PC-9 (cell line): ENCODE measurements around the gene RPTOR. TPM values are rescaled to one million over a fixed set of nuclear protein-coding genes. Genes with fewer than 3 reads are reported as not detected.
"Not testable (repeated sequence)": the region's sequence is repeated elsewhere in the genome, so short reads cannot be mapped to it uniquely, and the experiment has no call there.

Experiments used
- BruUV-seq: library from RNA; stranded (reverse); fragments of 400-500 nt; replicated peaks from 2 replicates; lab custom pipeline; 2021; lab: Mats Ljungman, UMichigan
- CTCF ChIA-PET: fragments of 300-600 bp; sonication (Branson Sonifier 250); formaldehyde crosslinking; loops from one replicate; lab custom pipeline; 2022; ENCODE audit warnings: antibody characterized with exemption; lab: Charles Lee
- POLR2A ChIA-PET: fragments of 300-600 bp; sonication (Branson Sonifier 250); formaldehyde crosslinking; loops from one replicate; lab custom pipeline; 2022; ENCODE audit warnings: antibody characterized with exemption; ENCODE audit not compliant: unreplicated experiment; lab: Charles Lee
- DNase-seq, 2 experiments: peaks; one replicate each; pipeline versions ENCODE4 v3.0.0 to v3.0.0-alpha.2; 2015 to 2022; ENCODE audit warnings: mixed read lengths in 1 of 2
- H2AFZ ChIP-seq: fragments of 200-600 bp; sonication (generic); 2 replicates; pipeline ENCODE4 v1.8.1; 2017; ENCODE audit warnings: antibody characterized with exemption
- H3F3A ChIP-seq: fragments of 200-600 bp; sonication (generic); 2 replicates; pipeline ENCODE4 v1.8.1; 2017; ENCODE audit warnings: antibody characterized with exemption, mild to moderate bottlenecking, low read depth; ENCODE audit not compliant: insufficient read depth
- H3K27ac ChIP-seq: fragments of 200-600 bp; sonication (generic); 2 replicates; pipeline ENCODE4 v1.6.1; 2016; ENCODE audit warnings: mixed run types
- H3K27me3 ChIP-seq: fragments of 200-600 bp; sonication (generic); 2 replicates; pipeline ENCODE4 v1.6.1; 2016; ENCODE audit warnings: low read depth, mixed run types; ENCODE audit not compliant: insufficient read depth
- H3K36me3 ChIP-seq: fragments of 200-600 bp; sonication (generic); 2 replicates; pipeline ENCODE4 v1.6.1; 2016; ENCODE audit warnings: low read depth, mixed run types
- H3K4me1 ChIP-seq: fragments of 200-600 bp; sonication (generic); replicated peaks from 2 replicates; pipeline ENCODE4 v1.6.1; 2016; ENCODE audit warnings: mixed run types; ENCODE audit not compliant: insufficient read depth
- H3K4me2 ChIP-seq: fragments of 200-600 bp; sonication (generic); 2 replicates; pipeline ENCODE4 v1.6.1; 2017; ENCODE audit warnings: mixed run types
- H3K4me3 ChIP-seq: fragments of 200-600 bp; sonication (generic); 2 replicates; pipeline ENCODE4 v1.6.1; 2016; ENCODE audit warnings: mixed run types
- H3K79me2 ChIP-seq: fragments of 200-600 bp; sonication (generic); 2 replicates; pipeline ENCODE4 v1.6.1; 2017; ENCODE audit warnings: low read depth, mixed run types
- H3K9me2 ChIP-seq: fragments of 200-600 bp; sonication (generic); 2 replicates; pipeline ENCODE4 v1.8.1; 2017; ENCODE audit warnings: mild to moderate bottlenecking; ENCODE audit not compliant: insufficient read depth
- H3K9me3 ChIP-seq: fragments of 200-600 bp; sonication (generic); 2 replicates; pipeline ENCODE4 v1.8.1; 2016; ENCODE audit warnings: low read depth; ENCODE audit not compliant: insufficient read depth
- H4K20me1 ChIP-seq: fragments of 200-600 bp; sonication (generic); 2 replicates; pipeline ENCODE4 v1.8.1; 2017; ENCODE audit not compliant: insufficient read depth
- CTCF ChIP-seq: fragments of 200-600 bp; sonication (generic); conservative IDR thresholded peaks from 2 replicates; pipeline ENCODE4 v1.6.1; 2017; ENCODE audit warnings: mixed run types, antibody characterized with exemption, mild to moderate bottlenecking, moderate library complexity
- EZH2 ChIP-seq: fragments of 200-600 bp; sonication (generic); IDR thresholded peaks from 2 replicates; pipeline ENCODE4 v1.8.0; 2017; ENCODE audit warnings: antibody characterized with exemption, low read depth
- intact Hi-C: fragments of 100-400 bp; cut with micrococcal nuclease; formaldehyde crosslinking; loops from one replicate; pipeline ENCODE4 v1.10.0; 2022; ENCODE audit not compliant: unreplicated experiment
- total RNA-seq: library from RNA; stranded (reverse); gene quantifications from 2 replicates; pipeline ENCODE4 v1.2.3, GENCODE V29; 2021

The RPTOR gene
- total RNA-seq, 1 experiment from 2014 or later = 50.8 TPM

DNA sequence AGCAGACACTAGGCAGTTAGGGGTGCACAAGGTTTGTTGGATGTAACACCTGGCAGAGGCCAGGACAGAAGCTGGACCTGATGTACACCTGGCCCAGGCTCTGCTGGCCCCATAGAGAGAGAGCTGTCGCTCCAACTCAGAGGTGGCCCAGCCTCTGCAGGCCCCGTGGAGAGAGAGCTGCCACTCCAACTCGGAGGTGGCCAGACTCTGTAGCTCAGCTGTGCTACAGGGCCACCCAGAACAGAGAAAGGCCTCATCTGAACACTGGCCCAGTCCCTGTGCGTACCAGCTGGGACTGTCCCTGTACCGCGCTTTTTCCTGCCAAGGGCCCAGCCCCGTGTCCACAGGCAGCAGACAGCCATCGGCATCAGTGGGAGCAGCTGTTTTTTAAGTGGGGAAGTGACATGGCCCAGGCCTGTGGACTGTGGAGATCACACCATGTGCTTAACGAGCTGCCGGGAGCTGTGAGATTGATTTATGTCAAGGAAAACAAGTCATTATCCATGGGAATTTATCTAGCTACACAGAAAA lies 270.6 kb downstream of the RPTOR start:
- Histone ChIP-seq H3K36me3 (no peaks in the 10 kb centered on the region), H3K9me2 (no peaks in the 10 kb centered on the region), H3K4me2 (no peak overlapping the region), H3K79me2 (no peaks in the 10 kb centered on the region), H3F3A (no peaks in the 10 kb centered on the region), H3K4me1 (no peaks in the 10 kb centered on the region; the same call in 1 of the 2 replicates), H3K9me3 (no peaks in the 10 kb centered on the region), H4K20me1 (no peaks in the 10 kb centered on the region), H3K4me3 (no peak overlapping the region), H3K27me3 (no peaks in the 10 kb centered on the region), H2AFZ (no peak overlapping the region), H3K27ac (no peak overlapping the region)
- intact Hi-C loops = no loop called here
- ChIA-PET CTCF (no interaction called here), POLR2A (no interaction called here)
- no peak for DNase-seq
- no TSS peak for BruUV-seq
- no peak for TF ChIP-seq EZH2

DNA sequence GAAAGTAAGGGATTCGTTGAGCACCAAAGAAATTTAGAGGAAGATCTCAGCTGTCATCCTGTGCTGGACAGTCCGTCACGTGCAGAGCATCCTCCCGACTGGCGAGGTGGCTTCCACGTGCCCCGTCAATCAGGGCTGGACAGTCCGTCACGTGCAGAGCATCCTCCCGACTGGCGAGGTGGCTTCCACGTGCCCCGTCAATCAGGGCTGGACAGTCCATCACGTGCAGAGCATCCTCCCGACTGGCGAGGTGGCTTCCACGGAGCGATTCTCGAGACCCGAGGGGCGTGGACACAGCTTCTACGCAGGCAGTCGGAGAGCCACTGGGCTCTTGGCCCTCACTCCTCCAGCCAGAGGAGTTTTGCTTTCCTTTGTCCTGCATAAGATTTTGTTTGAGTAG lies 271.1 kb downstream of the RPTOR start:
- H3K4me2 ChIP-seq, H3K9me2 ChIP-seq, H3K4me1 ChIP-seq, CTCF ChIA-PET, H3K9me3 ChIP-seq, H3K79me2 ChIP-seq, H3K27me3 ChIP-seq, POLR2A ChIA-PET, BruUV-seq, H4K20me1 ChIP-seq, H3F3A ChIP-seq, H3K4me3 ChIP-seq, H3K36me3 ChIP-seq, intact Hi-C loops, DNase-seq, H3K27ac ChIP-seq, H2AFZ ChIP-seq: not testable (repeated sequence)

DNA sequence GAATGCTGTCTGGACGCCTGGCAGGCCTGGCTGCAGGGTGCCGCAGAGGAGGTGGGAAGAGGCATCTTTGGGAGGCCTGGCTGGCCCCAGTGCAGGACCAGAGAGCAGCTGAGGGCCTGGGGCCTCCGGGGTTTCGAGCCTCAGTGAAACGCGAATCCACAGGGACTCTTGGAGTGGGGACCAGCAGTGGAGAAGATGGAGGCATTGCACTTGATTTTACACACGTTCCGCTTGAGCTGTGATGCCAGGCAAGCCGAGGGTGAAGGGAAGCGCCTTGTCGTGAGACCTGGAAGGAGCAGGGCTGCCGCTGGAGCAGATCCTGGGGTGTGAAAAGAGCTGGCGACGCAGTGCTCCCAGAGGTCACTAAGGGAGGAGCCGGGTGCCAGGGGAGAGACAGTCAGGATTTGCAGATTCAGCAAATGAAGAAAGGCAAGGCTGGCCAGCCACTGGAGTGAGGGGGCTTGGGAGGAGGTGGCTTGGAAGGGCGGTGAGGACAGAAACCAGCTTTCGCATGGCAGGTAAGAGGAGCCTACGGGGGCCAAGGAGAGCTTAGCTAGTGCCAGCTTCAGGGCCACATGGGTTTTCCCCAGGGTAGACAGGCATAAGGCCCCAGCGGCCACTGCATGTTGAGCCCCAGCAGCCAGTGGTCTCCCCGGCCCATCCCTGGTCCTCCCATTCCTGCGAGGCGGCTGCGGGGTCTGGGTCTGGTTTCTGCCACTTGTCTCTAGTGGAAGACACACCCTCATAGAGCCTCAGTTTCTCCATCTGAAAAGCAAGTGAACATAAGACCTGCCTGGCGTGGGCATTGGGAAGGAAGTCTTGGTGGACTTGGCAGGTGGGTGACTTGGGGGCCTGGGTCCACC lies 271.8 kb downstream of the RPTOR start:
- CTCF ChIA-PET = no interaction called here

DNA sequence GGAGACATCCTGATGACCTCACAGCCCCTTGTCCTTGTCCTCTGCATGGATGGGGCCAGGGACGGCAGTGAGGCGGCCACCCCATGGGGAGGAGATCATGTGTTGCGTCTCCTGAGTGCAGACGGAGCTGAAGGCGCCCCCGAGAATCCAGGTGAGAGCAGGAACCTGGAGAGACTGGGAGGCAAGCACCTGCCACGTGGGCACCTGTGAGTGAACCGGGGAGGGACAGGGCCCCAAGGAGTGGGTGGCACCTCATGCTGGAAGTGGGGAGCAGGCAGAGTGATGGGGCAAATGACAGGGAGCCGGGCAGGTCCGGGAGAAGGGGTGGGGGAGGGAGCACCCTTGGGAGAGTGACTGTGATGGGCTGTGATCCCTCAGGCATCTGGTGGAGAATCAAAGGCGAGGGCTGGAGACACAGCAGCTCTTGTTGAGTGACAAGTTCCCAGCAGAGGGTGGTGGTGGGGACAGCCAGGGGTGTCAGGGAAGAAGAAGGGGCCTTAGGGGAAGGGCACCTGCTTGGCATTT lies 272.7 kb downstream of the RPTOR start:
- no peaks in the 10 kb centered on the region for H3K27me3 ChIP-seq
- H3K9me3 ChIP-seq = no peaks in the 10 kb centered on the region
- no peak overlapping the region for H2AFZ ChIP-seq
- no peak overlapping the region for H3K4me3 ChIP-seq
- no peaks in the 10 kb centered on the region; the same call in 1 of the 2 replicates for H3K4me1 ChIP-seq
- H3K27ac ChIP-seq = no peak overlapping the region
- H3F3A ChIP-seq = no peaks in the 10 kb centered on the region
- no peak for DNase-seq
- H3K9me2 ChIP-seq = no peaks in the 10 kb centered on the region
- H3K79me2 ChIP-seq = no peaks in the 10 kb centered on the region
- POLR2A ChIA-PET = interaction anchor here (0.6 kb wide), 1 partner anchor 189 kb away, joined by 3 read pairs; no protein-coding TSS in a partner anchor
- no peak for TF ChIP-seq EZH2
- no peak for TF ChIP-seq CTCF
- H3K4me2 ChIP-seq = no peak overlapping the region
- CTCF ChIA-PET = no interaction called here
- H3K36me3 ChIP-seq = no peaks in the 10 kb centered on the region
- no peaks in the 10 kb centered on the region for H4K20me1 ChIP-seq
- intact Hi-C loops = no loop called here
- no TSS peak for BruUV-seq

More for the DNA sequence above, 271.8 kb downstream of the RPTOR start:
- H4K20me1 ChIP-seq = no peaks in the 10 kb centered on the region
- no peak for TF ChIP-seq EZH2
- no TSS peak for BruUV-seq
- H3K9me3 ChIP-seq = no peaks in the 10 kb centered on the region
- intact Hi-C loops = no loop called here
- no peak overlapping the region for H3K27ac ChIP-seq
- POLR2A ChIA-PET = no interaction called here
- no peaks in the 10 kb centered on the region; the same call in 1 of the 2 replicates for H3K4me1 ChIP-seq
- no peak overlapping the region for H2AFZ ChIP-seq
- no peaks in the 10 kb centered on the region for H3K27me3 ChIP-seq
- H3K36me3 ChIP-seq = no peaks in the 10 kb centered on the region
- no peak overlapping the region for H3K4me2 ChIP-seq
- DNase-seq = no peak
- no peaks in the 10 kb centered on the region for H3K79me2 ChIP-seq
- H3K9me2 ChIP-seq = no peaks in the 10 kb centered on the region
- no peak overlapping the region for H3K4me3 ChIP-seq
- no peaks in the 10 kb centered on the region for H3F3A ChIP-seq
